ENCODE data around the gene PER1. TPM values are rescaled to one million over a fixed set of nuclear protein-coding genes. Genes with fewer than 3 reads are reported as not detected.

The PER1 gene
- total and polyA plus RNA-seq, 2 of the 13 experiments (the other 11 are each of a cell fraction or from before 2014, with no cell fraction given), result 2.6 to 3.6 TPM

DNA sequence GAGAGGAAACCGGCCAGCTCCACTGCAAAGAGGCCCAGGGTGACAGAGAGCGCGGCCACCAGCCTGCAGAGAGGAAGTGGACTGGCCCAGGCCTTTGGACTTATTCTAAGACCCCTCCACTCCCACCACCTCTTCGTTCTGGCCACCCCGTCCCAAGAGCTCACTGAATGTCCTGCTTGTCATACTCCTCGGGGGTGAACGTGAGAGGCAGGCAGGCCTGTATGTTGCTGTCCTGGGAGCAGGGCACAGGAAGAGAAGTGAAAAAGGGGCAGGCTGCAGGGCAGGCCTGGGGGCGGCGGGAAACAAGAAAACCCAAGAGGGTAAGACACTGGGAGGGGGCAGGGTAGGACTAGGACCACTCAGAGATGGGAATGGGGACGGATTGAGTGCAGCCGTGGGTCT lies 23.6 kb upstream of the PER1 start (continued):
- TF ChIP-seq SATB2 (CRISPR knock-in tag; IDR thresholded peaks at IDR 0.05) (no peak), ZNF816 (CRISPR knock-in tag; IDR thresholded peaks at IDR 0.05; ENCODE audit: borderline replicate concordance) (no peak), SP4 (CRISPR knock-in tag; IDR thresholded peaks at IDR 0.05) (0 out of 2 replicates have a peak, but pooled peaks have one; percentile 22), ZBTB3 (CRISPR knock-in tag; IDR thresholded peaks at IDR 0.05; ENCODE audit: borderline replicate concordance, low read depth) (no peak), ZNF850 (CRISPR knock-in tag; conservative IDR thresholded peaks at IDR 0.05) (no peak), RXRA (CRISPR knock-in tag; IDR thresholded peaks at IDR 0.05) (no peak), RELA (CRISPR knock-in tag; IDR thresholded peaks at IDR 0.05) (no peak), ZNF24 (IDR thresholded peaks at IDR 0.05) (no peak), GABPA (IDR thresholded peaks at IDR 0.05; ENCODE audit: low read depth, low read length) (no peak), GABPA (CRISPR knock-in tag; IDR thresholded peaks at IDR 0.05; ENCODE audit: low read depth) (no peak), ZSCAN20 (CRISPR knock-in tag; IDR thresholded peaks at IDR 0.05; ENCODE audit: borderline replicate concordance) (no peak), ZFYVE20 (CRISPR knock-in tag; IDR thresholded peaks at IDR 0.05; ENCODE audit: borderline replicate concordance, low read depth) (no peak), TMF1 (CRISPR knock-in tag; IDR thresholded peaks at IDR 0.05; ENCODE audit: low read depth) (no peak), ZNF709 (CRISPR knock-in tag; IDR thresholded peaks at IDR 0.05) (no peak), ETV5 (CRISPR knock-in tag; IDR thresholded peaks at IDR 0.05; ENCODE audit: borderline replicate concordance) (no peak), FLYWCH1 (CRISPR knock-in tag; IDR thresholded peaks at IDR 0.05) (no peak), ZNF451 (CRISPR knock-in tag; IDR thresholded peaks at IDR 0.05) (no peak), STAG1 (CRISPR knock-in tag; IDR thresholded peaks at IDR 0.05) (no peak), ISL2 (CRISPR knock-in tag; IDR thresholded peaks at IDR 0.05) (0 out of 2 replicates have a peak, but pooled peaks have one; percentile 15), NFKB2 (CRISPR knock-in tag; IDR thresholded peaks at IDR 0.05; ENCODE audit: borderline replicate concordance) (0 out of 2 replicates have a peak, but pooled peaks have one; percentile 9), RCOR2 (CRISPR knock-in tag; IDR thresholded peaks at IDR 0.05) (no peak), ZBTB42 (CRISPR knock-in tag; IDR thresholded peaks at IDR 0.05) (no peak)
- TF ChIP-seq, protein P1, sequence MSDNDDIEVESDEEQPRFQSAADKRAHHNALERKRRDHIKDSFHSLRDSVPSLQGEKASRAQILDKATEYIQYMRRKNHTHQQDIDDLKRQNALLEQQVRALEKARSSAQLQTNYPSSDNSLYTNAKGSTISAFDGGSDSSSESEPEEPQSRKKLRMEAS (IDR thresholded peaks at IDR 0.05), result no peak
- TF ChIP-seq, protein P2, sequence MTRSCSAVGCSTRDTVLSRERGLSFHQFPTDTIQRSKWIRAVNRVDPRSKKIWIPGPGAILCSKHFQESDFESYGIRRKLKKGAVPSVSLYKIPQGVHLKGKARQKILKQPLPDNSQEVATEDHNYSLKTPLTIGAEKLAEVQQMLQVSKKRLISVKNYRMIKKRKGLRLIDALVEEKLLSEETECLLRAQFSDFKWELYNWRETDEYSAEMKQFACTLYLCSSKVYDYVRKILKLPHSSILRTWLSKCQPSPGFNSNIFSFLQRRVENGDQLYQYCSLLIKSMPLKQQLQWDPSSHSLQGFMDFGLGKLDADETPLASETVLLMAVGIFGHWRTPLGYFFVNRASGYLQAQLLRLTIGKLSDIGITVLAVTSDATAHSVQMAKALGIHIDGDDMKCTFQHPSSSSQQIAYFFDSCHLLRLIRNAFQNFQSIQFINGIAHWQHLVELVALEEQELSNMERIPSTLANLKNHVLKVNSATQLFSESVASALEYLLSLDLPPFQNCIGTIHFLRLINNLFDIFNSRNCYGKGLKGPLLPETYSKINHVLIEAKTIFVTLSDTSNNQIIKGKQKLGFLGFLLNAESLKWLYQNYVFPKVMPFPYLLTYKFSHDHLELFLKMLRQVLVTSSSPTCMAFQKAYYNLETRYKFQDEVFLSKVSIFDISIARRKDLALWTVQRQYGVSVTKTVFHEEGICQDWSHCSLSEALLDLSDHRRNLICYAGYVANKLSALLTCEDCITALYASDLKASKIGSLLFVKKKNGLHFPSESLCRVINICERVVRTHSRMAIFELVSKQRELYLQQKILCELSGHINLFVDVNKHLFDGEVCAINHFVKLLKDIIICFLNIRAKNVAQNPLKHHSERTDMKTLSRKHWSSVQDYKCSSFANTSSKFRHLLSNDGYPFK (CRISPR knock-in tag; IDR thresholded peaks at IDR 0.05; ENCODE audit: borderline replicate concordance), result no peak
- TF ChIP-seq, protein P3, sequence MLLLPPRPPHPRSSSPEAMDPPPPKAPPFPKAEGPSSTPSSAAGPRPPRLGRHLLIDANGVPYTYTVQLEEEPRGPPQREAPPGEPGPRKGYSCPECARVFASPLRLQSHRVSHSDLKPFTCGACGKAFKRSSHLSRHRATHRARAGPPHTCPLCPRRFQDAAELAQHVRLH (CRISPR knock-in tag; IDR thresholded peaks at IDR 0.05; ENCODE audit: borderline replicate concordance, low read depth), result no peak
- TF ChIP-seq, protein P4, sequence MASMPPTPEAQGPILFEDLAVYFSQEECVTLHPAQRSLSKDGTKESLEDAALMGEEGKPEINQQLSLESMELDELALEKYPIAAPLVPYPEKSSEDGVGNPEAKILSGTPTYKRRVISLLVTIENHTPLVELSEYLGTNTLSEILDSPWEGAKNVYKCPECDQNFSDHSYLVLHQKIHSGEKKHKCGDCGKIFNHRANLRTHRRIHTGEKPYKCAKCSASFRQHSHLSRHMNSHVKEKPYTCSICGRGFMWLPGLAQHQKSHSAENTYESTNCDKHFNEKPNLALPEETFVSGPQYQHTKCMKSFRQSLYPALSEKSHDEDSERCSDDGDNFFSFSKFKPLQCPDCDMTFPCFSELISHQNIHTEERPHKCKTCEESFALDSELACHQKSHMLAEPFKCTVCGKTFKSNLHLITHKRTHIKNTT (CRISPR knock-in tag; IDR thresholded peaks at IDR 0.05), result no peak
- TF ChIP-seq, protein P5, sequence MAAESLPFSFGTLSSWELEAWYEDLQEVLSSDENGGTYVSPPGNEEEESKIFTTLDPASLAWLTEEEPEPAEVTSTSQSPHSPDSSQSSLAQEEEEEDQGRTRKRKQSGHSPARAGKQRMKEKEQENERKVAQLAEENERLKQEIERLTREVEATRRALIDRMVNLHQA (CRISPR knock-in tag; IDR thresholded peaks at IDR 0.05), result no peak
- TF ChIP-seq, protein P6, sequence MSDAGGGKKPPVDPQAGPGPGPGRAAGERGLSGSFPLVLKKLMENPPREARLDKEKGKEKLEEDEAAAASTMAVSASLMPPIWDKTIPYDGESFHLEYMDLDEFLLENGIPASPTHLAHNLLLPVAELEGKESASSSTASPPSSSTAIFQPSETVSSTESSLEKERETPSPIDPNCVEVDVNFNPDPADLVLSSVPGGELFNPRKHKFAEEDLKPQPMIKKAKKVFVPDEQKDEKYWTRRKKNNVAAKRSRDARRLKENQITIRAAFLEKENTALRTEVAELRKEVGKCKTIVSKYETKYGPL (CRISPR knock-in tag; IDR thresholded peaks at IDR 0.05), result no peak

Measured in HepG2 (cell line).